A549 (cell line): ENCODE measurements around the gene NENF. TPM values are rescaled to one million over a fixed set of nuclear protein-coding genes. Genes with fewer than 3 reads are reported as not detected.

Source experiments
- ATAC-seq, 2 experiments: fragments of 200-7000 bp in 1 of 2; fragments of >200 bp in 1 of 2; cut with Nextera tagmentation in 1 of 2; cut with Tn5 transposase in 1 of 2; 3 replicates each; pipeline versions ENCODE4 v1.8.0 to v1.9.1; 2018 to 2020; ENCODE audit warnings: mild to moderate bottlenecking in 1 of 2, moderate library complexity in 1 of 2
- CTCF ChIA-PET: fragments of 300-600 bp; sonication (Branson Sonifier 250); formaldehyde crosslinking; extraction: SDS; loops from one replicate; lab custom pipeline; 2021; ENCODE audit warnings: antibody characterized with exemption, inconsistent platforms; lab: Yijun Ruan, JAX
- POLR2A ChIA-PET: fragments of 350-600 bp; formaldehyde crosslinking; extraction: SDS; loops from one replicate; lab custom pipeline; 2021; ENCODE audit warnings: antibody characterized with exemption, inconsistent platforms; lab: Yijun Ruan, JAX
- DNase-seq, 2 experiments: peaks; one replicate each; pipeline versions ENCODE4 v3.0.0 to v3.0.0-alpha.2; 2011 to 2016; ENCODE audit warnings: low read depth in 1 of 2, low spot score in 1 of 2
- FAIRE-seq: peaks from 2 replicates; lab custom pipeline; 2011; peaks lifted over from hg19 to GRCh38; lab: Jason Lieb, UNC
- H3K27ac ChIP-seq, 2 experiments: fragments of >200 bp; sonication (Bioruptor Twin); formaldehyde crosslinking; 3 replicates each; pipeline ENCODE4 v1.5.1; 2016 to 2017
- H3K4me1 ChIP-seq: fragments of >200 bp; sonication (Bioruptor Twin); formaldehyde crosslinking; 3 replicates; pipeline ENCODE4 v1.6.1; 2016
- H3K4me2 ChIP-seq: fragments of >200 bp; sonication (Bioruptor Twin); formaldehyde crosslinking; 3 replicates; pipeline ENCODE4 v1.6.1; 2016
- H3K4me3 ChIP-seq: fragments of >200 bp; sonication (Bioruptor Twin); formaldehyde crosslinking; 3 replicates; pipeline ENCODE4 v1.5.1; 2016
- H3K9me3 ChIP-seq: fragments of >200 bp; sonication (Bioruptor Twin); formaldehyde crosslinking; 3 replicates; pipeline ENCODE4 v1.6.1; 2016
- BHLHE40 ChIP-seq: IDR thresholded peaks from 2 replicates; pipeline ENCODE4 v1.6.1; 2012; ENCODE audit warnings: low read depth, low read length, inconsistent platforms
- CBX8 ChIP-seq: fragments of 200-600 bp; sonication (generic); IDR thresholded peaks from 2 replicates; pipeline ENCODE4 v1.6.1; 2016
- CEBPB ChIP-seq, 2 experiments: fragments of >200 bp in 1 of 2; sonication (Bioruptor Twin) in 1 of 2; formaldehyde crosslinking in 1 of 2; IDR thresholded peaks; 2 replicates each; pipeline ENCODE4 v1.6.1; 2012 to 2016
- CHD4 ChIP-seq: fragments of 200-600 bp; sonication (generic); IDR thresholded peaks from 2 replicates; pipeline ENCODE4 v1.6.1; 2016; ENCODE audit warnings: antibody characterized with exemption, mild to moderate bottlenecking, borderline replicate concordance
- EHMT2 ChIP-seq: fragments of 200-600 bp; sonication (generic); IDR thresholded peaks from 2 replicates; pipeline ENCODE4 v1.6.1; 2016; ENCODE audit warnings: antibody characterized with exemption, low read depth, mild to moderate bottlenecking, moderate library complexity
- FOSB ChIP-seq: fragments of 250-450 bp; sonication (Bioruptor Pico); IDR thresholded peaks from 2 replicates; pipeline ENCODE4 v1.5.0; 2020; ENCODE audit warnings: mild to moderate bottlenecking, moderate library complexity
- FOSL2 ChIP-seq, 2 experiments: fragments of 450-650 bp in 1 of 2; fragments of >200 bp in 1 of 2; sonication (Bioruptor Twin) in 1 of 2; formaldehyde crosslinking; IDR thresholded peaks; 2 replicates each; pipeline versions ENCODE4 v1.5.0 to v1.6.1; 2016 to 2020; ENCODE audit warnings: mild to moderate bottlenecking in 1 of 2, moderate library complexity in 1 of 2
- HDAC2 ChIP-seq: fragments of 200-600 bp; sonication (generic); IDR thresholded peaks from 2 replicates; pipeline ENCODE4 v1.6.1; 2016
- HEYL ChIP-seq: fragments of 250-450 bp; sonication (Bioruptor Pico); IDR thresholded peaks from 2 replicates; pipeline ENCODE4 v1.8.0; 2021; ENCODE audit warnings: mild to moderate bottlenecking, moderate library complexity
- HOXA7 ChIP-seq: fragments of 250-450 bp; sonication (Bioruptor Pico); IDR thresholded peaks from 2 replicates; pipeline ENCODE4 v1.5.0; 2020; ENCODE audit warnings: mild to moderate bottlenecking, moderate library complexity
- JUNB ChIP-seq: fragments of >200 bp; sonication (Bioruptor Twin); formaldehyde crosslinking; IDR thresholded peaks from 2 replicates; pipeline ENCODE4 v1.6.1; 2016
- MAFK ChIP-seq: fragments of 450-650 bp; IDR thresholded peaks from 2 replicates; pipeline ENCODE4 v1.6.1; 2014; ENCODE audit not compliant: partially characterized antibody
- MAZ ChIP-seq: fragments of 150-350 bp; IDR thresholded peaks from 2 replicates; pipeline ENCODE4 v1.6.1; 2014; ENCODE audit warnings: antibody characterized with exemption, low read depth, low read length, borderline replicate concordance
- NFE2L2 ChIP-seq: fragments of 150-350 bp; conservative IDR thresholded peaks from 2 replicates; pipeline ENCODE4 v1.6.1; 2014; ENCODE audit warnings: low read length
- NR3C1 ChIP-seq: fragments of >200 bp; sonication (Bioruptor Twin); formaldehyde crosslinking; IDR thresholded peaks from 3 replicates; pipeline ENCODE4 v1.6.1; 2017
- POLR2A ChIP-seq: IDR thresholded peaks from 2 replicates; pipeline ENCODE4 v1.6.1; 2012; ENCODE audit warnings: mild to moderate bottlenecking, low read length
- RAD21 ChIP-seq, 2 experiments: fragments of >200 bp in 1 of 2; sonication (Bioruptor Twin) in 1 of 2; formaldehyde crosslinking in 1 of 2; IDR thresholded peaks in 1 of 2; conservative IDR thresholded peaks in 1 of 2; 2 replicates in 1 of 2; 3 replicates in 1 of 2; pipeline ENCODE4 v1.6.1; 2012 to 2018; ENCODE audit warnings: inconsistent platforms in 1 of 2
- RARB ChIP-seq: fragments of 250-450 bp; sonication (Bioruptor Pico); IDR thresholded peaks from 2 replicates; pipeline ENCODE4 v1.8.0; 2021; ENCODE audit warnings: mild to moderate bottlenecking, moderate library complexity
- RCOR1 ChIP-seq: fragments of 150-350 bp; IDR thresholded peaks from 2 replicates; pipeline ENCODE4 v1.6.1; 2014; ENCODE audit warnings: antibody characterized with exemption, low read length, low read depth
- REST ChIP-seq: fragments of 200-600 bp; sonication (generic); IDR thresholded peaks from 2 replicates; pipeline ENCODE4 v1.6.1; 2016; ENCODE audit warnings: antibody characterized with exemption, mild to moderate bottlenecking, moderate library complexity
- RNF2 ChIP-seq: fragments of 200-600 bp; sonication (generic); IDR thresholded peaks from 2 replicates; pipeline ENCODE4 v1.6.1; 2016; ENCODE audit warnings: low read depth, mild to moderate bottlenecking, antibody characterized with exemption, moderate library complexity, borderline replicate concordance
- SMC3 ChIP-seq: fragments of >200 bp; sonication (Bioruptor Twin); formaldehyde crosslinking; IDR thresholded peaks from 3 replicates; pipeline ENCODE4 v1.6.1; 2018; ENCODE audit warnings: inconsistent platforms
- ZFP36 ChIP-seq: fragments of 450-650 bp; IDR thresholded peaks from 2 replicates; pipeline ENCODE4 v1.6.1; 2014; ENCODE audit warnings: borderline replicate concordance; ENCODE audit not compliant: partially characterized antibody
- ZSCAN20 ChIP-seq: fragments of 250-450 bp; sonication (Bioruptor Pico); IDR thresholded peaks from 2 replicates; pipeline ENCODE4 v1.8.0; 2022; ENCODE audit warnings: mild to moderate bottlenecking, moderate library complexity
- WGBS: methylation state at CpG from one replicate; pipeline ENCODE4 v1.1.6; 2017; ENCODE audit errors: missing lambda C conversion rate; 5-methylcytosine and 5-hydroxymethylcytosine counted together
- polyA plus RNA-seq, 4 experiments: library from polyadenylated mRNA; depleted of rRNA in 3 of 4; stranded (reverse); fragments of >200 nt; fragmentation: RNase III in 1 of 4; extraction: RNeasy Plus Mini Kit Qiagen cat#74134 plus additional on column Dnase treatment in 1 of 4; gene quantifications; 2 replicates in 3 of 4; 3 replicates in 1 of 4; pipeline ENCODE4 v1.2.3, GENCODE V29; 2011 to 2017
- TF ChIP-seq, protein P1 (sequence below): fragments of 150-350 bp; IDR thresholded peaks from 2 replicates; pipeline ENCODE4 v1.6.1; 2014; ENCODE audit warnings: low read depth, mild to moderate bottlenecking, low read length
- TF ChIP-seq, protein P2 (sequence below): fragments of >200 bp; sonication (Bioruptor Twin); formaldehyde crosslinking; IDR thresholded peaks from 3 replicates; pipeline ENCODE4 v1.5.1; 2016
- TF ChIP-seq, protein P3 (sequence below): fragments of >200 bp; sonication (Bioruptor Twin); formaldehyde crosslinking; IDR thresholded peaks from 2 replicates; pipeline ENCODE4 v1.6.1; 2016

Gene NENF
- polyA plus RNA-seq, 2 of the 4 experiments (the other 2 are of a cell fraction), result 55.3 to 83.9 TPM

DNA sequence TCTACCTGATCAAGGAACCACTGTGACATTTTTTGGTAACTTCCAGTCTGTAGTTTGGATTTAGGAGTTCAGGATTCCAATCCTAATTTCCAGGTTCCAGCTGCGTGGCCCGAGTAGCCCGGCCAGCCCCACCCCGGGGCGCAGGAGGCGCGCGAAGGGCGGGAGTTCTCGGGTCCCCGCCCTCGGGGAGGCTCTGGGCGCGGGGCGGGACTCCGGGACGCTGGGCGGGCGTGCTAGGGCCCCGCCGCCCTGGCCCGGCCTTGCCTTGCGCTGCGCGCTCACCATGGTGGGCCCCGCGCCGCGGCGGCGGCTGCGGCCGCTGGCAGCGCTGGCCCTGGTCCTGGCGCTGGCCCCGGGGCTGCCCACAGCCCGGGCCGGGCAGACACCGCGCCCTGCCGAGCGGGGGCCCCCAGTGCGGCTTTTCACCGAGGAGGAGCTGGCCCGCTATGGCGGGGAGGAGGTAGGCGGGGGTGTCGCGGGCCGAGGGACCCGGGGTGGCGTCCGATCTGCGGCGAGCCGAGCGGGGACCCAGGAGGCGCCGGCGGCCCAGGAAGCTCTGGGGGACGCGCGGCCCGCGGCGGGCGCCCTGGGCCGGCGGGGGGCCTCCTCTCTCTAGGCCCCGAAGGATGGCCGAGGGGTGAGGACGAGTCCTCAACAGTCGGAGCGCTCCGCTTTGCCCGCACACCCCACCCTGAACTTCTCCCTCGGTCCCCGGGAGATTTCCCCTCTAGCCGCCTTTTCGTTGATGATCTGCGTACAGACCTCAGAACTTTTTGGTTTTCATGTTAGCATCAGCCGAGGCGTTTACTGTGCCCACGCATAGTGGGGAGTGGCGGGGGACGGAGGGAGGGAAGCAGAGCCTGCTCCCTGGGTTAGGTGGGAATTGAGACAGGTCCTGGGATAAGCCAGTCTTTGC lies at the start of gene NENF (continued):
- no peak for TF ChIP-seq RNF2
- TF ChIP-seq FOSB (CRISPR knock-in tag), result no peak
- no peak for TF ChIP-seq MAFK
- no peak for TF ChIP-seq RARB (CRISPR knock-in tag)
- TF ChIP-seq HDAC2, result no peak
- TF ChIP-seq POLR2A, result peak; percentile 76
- no peak for TF ChIP-seq HOXA7 (CRISPR knock-in tag)
- TF ChIP-seq REST, result peak; percentile 60; the same call in 1 of the 2 replicates
- no peak for TF ChIP-seq SMC3
- no peak for TF ChIP-seq BHLHE40
- TF ChIP-seq, protein P1, sequence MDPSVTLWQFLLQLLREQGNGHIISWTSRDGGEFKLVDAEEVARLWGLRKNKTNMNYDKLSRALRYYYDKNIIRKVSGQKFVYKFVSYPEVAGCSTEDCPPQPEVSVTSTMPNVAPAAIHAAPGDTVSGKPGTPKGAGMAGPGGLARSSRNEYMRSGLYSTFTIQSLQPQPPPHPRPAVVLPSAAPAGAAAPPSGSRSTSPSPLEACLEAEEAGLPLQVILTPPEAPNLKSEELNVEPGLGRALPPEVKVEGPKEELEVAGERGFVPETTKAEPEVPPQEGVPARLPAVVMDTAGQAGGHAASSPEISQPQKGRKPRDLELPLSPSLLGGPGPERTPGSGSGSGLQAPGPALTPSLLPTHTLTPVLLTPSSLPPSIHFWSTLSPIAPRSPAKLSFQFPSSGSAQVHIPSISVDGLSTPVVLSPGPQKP, result no peak
- TF ChIP-seq, protein P2, sequence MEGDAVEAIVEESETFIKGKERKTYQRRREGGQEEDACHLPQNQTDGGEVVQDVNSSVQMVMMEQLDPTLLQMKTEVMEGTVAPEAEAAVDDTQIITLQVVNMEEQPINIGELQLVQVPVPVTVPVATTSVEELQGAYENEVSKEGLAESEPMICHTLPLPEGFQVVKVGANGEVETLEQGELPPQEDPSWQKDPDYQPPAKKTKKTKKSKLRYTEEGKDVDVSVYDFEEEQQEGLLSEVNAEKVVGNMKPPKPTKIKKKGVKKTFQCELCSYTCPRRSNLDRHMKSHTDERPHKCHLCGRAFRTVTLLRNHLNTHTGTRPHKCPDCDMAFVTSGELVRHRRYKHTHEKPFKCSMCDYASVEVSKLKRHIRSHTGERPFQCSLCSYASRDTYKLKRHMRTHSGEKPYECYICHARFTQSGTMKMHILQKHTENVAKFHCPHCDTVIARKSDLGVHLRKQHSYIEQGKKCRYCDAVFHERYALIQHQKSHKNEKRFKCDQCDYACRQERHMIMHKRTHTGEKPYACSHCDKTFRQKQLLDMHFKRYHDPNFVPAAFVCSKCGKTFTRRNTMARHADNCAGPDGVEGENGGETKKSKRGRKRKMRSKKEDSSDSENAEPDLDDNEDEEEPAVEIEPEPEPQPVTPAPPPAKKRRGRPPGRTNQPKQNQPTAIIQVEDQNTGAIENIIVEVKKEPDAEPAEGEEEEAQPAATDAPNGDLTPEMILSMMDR, result no peak
- TF ChIP-seq NR3C1, result no peak
- no peak for TF ChIP-seq EHMT2

- CTCF ChIA-PET, result interaction anchor here (0.6 to 1.4 kb wide), 5 partner anchors 18 to 315 kb away, joined by 3 to 5 read pairs (median 3); no protein-coding TSS in a partner anchor
- Histone ChIP-seq H3K4me2 (no peak overlapping the region), H3K9me3 (peaks cover 2% of the 10 kb centered on the region; the same call in 1 of the 3 replicates), H3K4me1 (no peaks in the 10 kb centered on the region), H3K4me3 (no peak overlapping the region), H3K27ac (no peak overlapping the region)
- WGBS, result 67% methylated on average over 1 of the region's 1 CpG
- FAIRE-seq (no peak), DNase-seq (no peak), ATAC-seq (no peak)
- POLR2A ChIA-PET, result no interaction called here
- TF ChIP-seq, protein P1, result no peak
- TF ChIP-seq CBX8 (no peak), RAD21 (conservative IDR thresholded peaks at IDR 0.05 in 1 of 2, IDR thresholded peaks at IDR 0.05 in 1 of 2) (no peak), JUNB (no peak), RCOR1 (no peak), ZSCAN20 (CRISPR knock-in tag) (no peak), MAZ (no peak), CHD4 (no peak), ZFP36 (no peak), NR3C1 (no peak), NFE2L2 (no peak), FOSL2 (IDR thresholded peaks at IDR 0.05) (no peak), FOSL2 (CRISPR knock-in tag; IDR thresholded peaks at IDR 0.05) (no peak), HEYL (CRISPR knock-in tag) (no peak), CEBPB (IDR thresholded peaks at IDR 0.05) (no peak)
- TF ChIP-seq, protein P3, sequence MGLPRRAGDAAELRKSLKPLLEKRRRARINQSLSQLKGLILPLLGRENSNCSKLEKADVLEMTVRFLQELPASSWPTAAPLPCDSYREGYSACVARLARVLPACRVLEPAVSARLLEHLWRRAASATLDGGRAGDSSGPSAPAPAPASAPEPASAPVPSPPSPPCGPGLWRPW, result no peak
These were observed 46.7 kb upstream of the NENF start for GRCh38 chr1:212386029-212386428.
